ENCODE results near the gene LLCFC1.
"Not testable (repeated sequence)": the region's sequence is repeated elsewhere in the genome, so short reads cannot be mapped to it uniquely, and the experiment has no call there.

The LLCFC1 gene

DNA sequence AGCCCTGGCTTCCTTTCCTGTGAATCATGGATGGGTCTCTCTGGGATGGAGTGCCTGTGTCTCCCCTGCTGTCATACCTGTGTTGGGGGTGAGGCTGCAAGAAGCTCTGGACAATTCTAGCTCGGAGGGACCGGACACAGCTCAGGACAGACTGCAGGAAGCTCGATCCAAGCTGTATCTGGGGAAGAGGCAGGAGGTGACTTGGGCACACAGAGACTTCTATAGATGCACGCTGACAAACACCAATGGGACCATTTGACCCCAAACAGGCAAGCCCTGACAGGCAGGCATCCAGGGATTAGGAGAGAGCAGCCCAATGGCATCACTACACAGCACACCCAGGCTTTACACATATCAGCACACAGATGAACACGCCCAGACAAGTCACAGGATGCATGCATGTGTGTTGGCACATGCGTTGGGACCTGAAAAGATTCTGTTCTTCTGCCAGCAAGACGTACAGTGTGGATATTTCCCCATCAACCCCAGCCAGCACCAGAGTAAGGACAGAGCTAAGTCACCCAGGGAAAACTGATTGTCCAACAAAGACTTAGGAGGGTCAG is 4.5 kb downstream of the LLCFC1 start:
- DNase-seq, result no peak

DNA sequence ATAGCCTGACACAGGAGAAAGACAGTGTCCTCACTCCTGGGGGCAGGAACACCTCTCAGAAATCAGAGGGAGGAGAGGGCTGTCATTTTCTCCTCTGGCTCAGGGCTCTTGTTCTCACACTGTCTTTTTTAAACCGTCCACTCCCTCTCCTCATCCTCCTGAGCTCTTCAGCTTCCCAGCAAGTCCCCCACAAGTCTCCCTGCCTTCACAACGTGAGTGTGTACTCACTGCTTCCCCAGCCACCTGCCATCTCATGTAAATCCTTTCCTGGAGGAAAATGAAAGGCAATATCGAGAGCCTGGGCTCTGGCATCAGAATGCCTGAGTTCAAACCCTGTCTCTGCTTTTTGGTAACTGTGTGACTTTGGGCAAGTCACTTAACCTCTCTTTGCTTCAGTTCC is 5.7 kb downstream of the LLCFC1 start:
- no peak for DNase-seq

- DNase-seq, result no peak
Measured at GRCh38 chr7:142948603-142949002, 9.3 kb downstream of the LLCFC1 start.

DNA sequence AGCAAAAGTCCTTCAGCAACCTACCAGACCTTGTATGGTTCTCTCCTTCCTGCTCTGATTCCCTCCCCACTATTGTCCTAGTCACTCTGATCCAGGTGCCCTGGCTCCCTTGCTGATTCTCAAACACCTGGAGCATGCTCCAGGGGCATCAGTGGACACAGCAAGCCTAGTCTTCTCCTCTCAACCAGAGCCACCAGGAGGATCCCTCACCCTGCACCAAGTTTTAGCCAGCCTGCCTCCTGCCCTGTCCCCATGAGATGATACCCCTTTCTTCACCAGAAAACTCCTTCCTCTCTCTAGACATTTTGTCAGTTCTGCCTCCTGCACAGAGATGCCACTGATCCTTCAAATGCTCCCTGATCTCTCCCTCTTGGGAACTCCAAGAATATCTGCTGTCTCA is 11.0 kb downstream of the LLCFC1 start:
- no peak for DNase-seq

DNA sequence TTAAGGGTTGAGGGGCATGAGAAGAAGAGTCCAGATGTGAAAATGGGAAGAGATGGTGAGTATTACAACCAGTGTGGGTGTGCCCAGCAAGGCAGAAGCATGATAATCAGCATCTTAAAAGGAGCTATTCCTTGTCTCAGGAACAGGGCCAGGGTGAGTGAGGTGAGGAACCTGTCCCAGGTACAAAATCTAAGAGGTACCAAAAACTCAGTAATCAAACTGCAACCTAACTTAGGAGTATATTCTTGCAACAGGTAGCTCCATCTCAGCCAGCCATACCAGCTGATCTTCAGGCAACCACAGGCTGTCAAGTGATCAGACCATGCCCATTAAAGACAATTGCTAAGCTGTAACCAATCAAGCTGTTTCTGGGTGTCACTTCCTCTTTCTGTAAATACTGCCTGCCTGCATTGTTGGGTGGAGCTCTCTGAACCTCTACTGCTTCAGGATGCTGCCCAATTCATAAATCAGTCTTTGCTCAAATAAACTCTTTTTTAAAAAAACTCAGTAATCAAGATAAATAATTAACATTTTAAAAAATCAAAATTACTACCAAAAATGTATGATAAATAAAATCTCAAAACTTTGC is 15.5 kb downstream of the LLCFC1 start:
- no peak for DNase-seq

- DNase-seq, result no peak
Measured at GRCh38 chr7:142956951-142957623, 17.8 kb downstream of the LLCFC1 start.

DNA sequence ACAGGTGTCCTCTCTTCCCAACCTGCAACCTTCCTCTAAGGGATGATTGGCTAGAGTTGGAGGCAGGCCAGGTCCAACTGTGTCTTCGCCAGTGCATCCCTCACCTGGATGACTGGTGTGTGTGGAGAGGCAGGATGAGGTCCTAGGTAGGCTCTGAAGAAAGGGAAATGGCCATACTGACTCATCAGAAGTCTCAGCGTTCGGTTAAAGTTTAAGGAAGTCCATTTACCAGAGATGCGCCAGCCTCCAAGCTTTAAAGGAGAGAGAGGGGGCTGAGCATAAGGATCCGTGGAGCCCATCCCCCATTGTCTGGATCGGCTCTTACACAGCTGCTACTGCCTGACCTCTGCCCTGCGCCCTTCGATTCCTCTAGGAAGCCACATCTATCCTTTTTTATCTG is 18.4 kb downstream of the LLCFC1 start:
- DNase-seq, result no peak

GRCh38 chr7:142959202-142959601 is 19.9 kb downstream of the LLCFC1 start:
- no peak for DNase-seq

- no peak for DNase-seq
Measured at GRCh38 chr7:142960955-142961512, 21.8 kb downstream of the LLCFC1 start.

GRCh38 chr7:142961595-142961972 is 22.3 kb downstream of the LLCFC1 start:
- DNase-seq, result no peak

DNA sequence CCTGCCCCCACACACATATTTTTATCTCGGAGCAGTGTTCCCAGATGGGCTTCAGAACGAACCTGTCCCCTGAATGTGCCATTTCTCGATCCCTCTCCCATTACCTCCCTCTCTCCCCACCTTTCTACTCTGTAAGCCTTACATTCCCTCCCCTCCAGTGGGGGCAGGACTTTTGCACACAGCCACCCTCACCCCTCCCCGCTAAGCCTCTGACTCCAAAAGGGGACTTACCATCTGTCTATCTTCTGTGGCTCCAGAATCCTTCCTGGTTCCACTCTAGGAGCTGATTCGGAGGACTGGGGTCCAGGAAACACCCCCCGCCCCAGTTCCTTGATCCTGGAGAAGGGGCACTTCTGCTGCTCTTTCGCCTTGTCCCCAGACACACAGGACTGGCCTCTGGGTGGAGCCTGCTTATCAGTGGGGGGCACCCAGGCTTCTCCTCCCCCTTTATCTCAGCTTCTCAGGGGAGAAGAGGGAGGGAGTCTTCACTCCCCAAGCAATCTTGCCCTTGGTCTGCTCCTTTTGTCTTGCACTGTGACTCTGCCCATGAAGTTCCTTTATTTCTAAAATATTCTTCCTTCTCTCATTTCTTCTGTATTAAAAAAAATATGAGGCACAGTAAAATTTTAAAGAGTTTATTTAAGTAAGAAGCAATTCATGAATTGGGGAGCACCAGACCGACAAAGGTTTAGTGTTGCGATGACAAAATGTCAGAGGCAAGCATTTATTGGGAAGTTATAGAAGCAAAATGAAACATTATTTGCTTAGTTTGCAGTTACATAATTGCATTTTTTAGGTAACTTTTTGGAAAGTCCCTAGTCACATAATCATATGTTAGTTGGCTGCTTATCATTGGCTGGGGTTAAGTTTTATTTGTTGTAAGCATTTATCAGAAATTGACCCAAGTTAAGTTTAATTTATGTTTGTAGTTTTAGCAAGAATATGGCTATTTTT is 23.0 kb downstream of the LLCFC1 start, which contains the start of gene KEL:
KEL (minus strand) TSS at position 391 of the 954 bp plus-strand sequence; CDS start at position 234, 157 bp downstream.
- DNase-seq, result no peak

DNA sequence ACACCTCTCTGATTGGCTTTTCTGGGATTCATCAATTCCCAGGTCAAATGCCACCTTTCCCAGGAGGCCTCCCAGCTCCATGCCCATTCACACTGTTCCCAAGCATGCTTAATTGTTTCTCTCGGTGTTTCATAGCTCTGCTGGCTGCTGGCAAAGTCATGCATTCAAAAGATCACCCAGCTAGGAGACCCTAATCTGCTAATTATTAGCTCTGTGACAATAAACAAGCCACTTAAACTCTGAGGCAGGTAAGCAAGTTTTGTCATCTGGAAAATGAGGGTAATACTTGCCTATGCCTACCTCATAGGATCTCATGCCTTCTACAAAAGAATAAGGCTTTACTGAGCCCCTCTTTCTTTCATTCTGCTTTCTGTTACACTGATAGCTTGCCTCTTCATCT is 23.7 kb downstream of the LLCFC1 start:
- no peak for DNase-seq

DNA sequence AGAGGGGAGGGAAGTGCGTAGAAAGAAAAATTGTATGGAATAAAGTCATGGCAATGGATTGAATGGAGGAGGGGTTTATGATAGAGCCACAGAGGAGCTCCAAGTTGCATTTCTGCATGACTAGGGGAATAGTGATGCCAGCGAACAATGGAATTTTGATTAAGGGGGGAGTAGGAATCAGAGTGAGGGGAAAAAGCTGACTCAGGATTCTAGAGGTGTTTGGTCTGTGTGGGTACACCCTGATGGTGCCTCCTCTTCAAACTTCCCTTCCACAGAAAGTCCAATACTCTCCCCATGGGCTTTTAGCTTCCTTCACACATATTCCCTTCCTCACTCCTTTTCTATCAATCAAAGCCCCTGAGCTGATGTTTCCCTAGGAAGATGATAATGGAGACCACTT is 24.7 kb downstream of the LLCFC1 start:
- DNase-seq, result no peak

DNA sequence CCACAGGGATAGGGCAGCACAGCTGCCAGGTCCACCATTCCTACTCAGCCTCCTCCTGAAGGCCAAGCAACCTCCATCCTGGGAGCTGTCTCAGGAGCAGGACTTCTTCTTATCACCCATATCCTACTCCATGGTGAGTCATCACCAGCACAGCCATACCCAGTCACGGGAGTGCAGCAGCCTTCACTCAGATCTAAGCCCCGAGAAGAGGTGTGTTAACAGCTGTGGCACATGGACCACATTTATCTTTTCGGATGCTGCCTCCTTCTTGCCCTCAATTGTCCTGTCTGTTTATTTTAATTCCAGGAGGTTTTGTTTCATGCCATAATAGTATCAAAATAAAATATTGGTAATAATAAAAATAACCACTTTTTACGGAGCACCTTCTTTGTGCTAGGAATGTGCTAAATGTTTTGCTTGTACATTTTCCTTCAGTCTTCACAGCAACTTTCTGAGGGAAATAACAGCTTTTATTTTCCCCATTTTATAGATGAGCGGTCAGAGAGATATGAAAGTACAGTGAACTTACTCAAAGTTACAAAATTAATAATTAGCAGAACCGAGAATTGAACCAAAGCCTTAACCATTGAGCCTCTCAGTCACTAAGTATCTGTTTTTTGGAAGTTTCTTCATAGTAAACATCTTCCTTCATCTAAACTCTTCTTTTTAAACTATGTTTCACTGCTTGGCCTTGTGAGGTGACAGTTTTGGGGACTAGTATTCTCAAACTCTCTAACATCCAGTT is 25.4 kb downstream of the LLCFC1 start:
- DNase-seq, result no peak

DNA sequence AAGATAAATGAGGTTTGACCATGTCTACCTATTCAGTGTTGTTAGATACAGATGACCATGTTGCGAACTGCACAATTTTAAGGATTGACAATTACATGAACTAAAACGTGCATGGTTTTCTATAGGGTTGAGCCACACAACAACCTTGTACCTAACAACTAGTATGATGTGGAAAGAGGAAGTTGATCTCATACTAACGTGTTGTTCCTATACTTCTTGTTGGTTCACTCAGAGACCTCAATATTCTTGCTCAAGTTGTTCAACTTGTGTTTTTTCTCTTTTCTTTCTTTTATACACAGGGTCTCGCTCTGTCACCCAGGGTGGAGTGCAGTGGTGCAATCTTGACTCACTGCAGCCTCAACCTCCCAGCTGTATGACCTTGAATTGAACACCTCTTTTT is 28.9 kb downstream of the LLCFC1 start:
- no peak for DNase-seq

DNA sequence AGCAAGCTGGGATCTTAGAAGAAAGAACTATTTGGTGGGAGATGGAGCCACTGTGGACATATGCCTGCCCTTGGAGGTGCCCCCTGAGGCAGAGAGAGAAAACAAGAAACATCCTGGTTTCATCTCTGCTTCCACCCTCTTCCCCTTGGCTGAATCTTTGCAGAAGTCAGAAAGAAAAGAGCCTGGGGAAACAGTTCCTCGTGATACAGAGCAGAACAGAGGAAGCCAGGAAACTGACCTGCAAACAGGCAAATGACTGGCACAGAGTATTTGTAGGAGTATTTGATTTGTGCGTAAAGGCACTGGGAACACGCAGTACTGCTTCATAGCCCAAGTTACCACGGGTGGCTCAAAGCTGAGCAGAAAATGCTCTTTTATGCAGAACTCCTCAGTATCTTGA is 29.9 kb downstream of the LLCFC1 start:
- DNase-seq, result no peak

GRCh38 chr7:142974626-142975025 is 35.3 kb downstream of the LLCFC1 start:
- no peak for DNase-seq

DNA sequence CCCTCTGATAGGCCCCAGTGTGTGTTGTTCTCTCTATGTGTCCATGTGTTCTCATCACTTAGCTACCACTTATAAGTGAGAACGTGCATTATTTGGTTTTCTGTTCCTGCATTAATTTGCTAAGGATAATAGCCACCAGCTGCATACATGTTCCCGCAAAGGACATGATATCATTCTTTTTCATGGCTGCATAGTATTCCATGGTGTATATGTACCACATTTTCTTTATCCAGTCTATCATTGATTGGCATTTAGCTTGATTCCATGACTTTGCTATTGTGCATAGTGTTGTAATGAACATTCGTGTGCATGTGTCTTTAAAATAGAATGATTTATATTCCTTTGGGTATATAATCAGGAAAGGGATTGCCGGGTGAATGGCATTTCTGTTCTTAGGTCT is 39.1 kb downstream of the LLCFC1 start:
- not testable (repeated sequence) for DNase-seq

DNA sequence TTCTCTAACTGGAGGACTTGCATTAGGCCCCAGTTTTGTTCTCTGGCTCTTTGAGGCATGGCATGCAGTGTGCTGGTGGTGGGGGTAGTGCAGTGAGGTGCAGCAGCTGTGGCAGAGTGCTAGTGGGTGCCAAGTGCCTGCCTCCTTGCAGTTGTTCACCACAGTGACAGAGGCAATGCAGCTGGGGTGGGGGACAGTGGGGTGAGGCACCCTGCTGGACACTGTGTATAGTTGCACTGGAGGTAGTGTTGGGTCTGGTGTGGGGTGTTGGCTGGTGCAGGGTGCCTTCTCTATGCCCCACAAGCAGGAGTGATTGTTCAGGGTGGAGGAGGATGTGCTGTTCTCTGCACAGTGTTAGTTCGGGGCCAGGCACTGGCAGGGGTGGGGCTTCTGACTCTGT is 44.5 kb downstream of the LLCFC1 start:
- no peak for DNase-seq

GRCh38 chr7:142984297-142984696 is 45.0 kb downstream of the LLCFC1 start:
- no peak for DNase-seq
